Fibroblast of mammary gland (primary cell): ENCODE measurements around the gene SCYGR3.

Experiments
- DNase-seq: peaks from one replicate; pipeline ENCODE4 v3.0.0-alpha.2; 2010; ENCODE audit warnings: low read depth
- H3K4me3 ChIP-seq: 2 replicates; pipeline ENCODE4 v1.5.1; 2011; ENCODE audit warnings: low read depth, mild to moderate bottlenecking, low read length, moderate library complexity; ENCODE audit not compliant: control insufficient read depth
- CTCF ChIP-seq: conservative IDR thresholded peaks from 2 replicates; pipeline ENCODE4 v1.5.1; 2011; ENCODE audit warnings: low read depth, low read length, inconsistent platforms; ENCODE audit not compliant: control insufficient read depth, insufficient read depth

SCYGR3 gene

GRCh38 chr2:227570615-227571014 lies 44.0 kb downstream of the SCYGR3 start:
- DNase-seq = no peak
- no peak for TF ChIP-seq CTCF
- H3K4me3 ChIP-seq = no peak overlapping the region

- H3K4me3 ChIP-seq = no peak overlapping the region
- no peak for DNase-seq
- TF ChIP-seq CTCF = no peak
These were observed 45.8 kb downstream of the SCYGR3 start for GRCh38 chr2:227568852-227569169.

- no peak for DNase-seq
- TF ChIP-seq CTCF = no peak
- no peak overlapping the region for H3K4me3 ChIP-seq
These were observed 48.6 kb downstream of the SCYGR3 start for GRCh38 chr2:227566012-227566411.

GRCh38 chr2:227565080-227565479 lies 49.6 kb downstream of the SCYGR3 start:
- TF ChIP-seq CTCF = no peak
- no peak overlapping the region for H3K4me3 ChIP-seq
- no peak for DNase-seq
